WTC11 (cell line): ENCODE results near the gene MYO9A. TPM values are rescaled to one million over a fixed set of nuclear protein-coding genes. Genes with fewer than 3 reads are reported as not detected.

Experiments used
- ATAC-seq: fragments of 200-7000 bp; cut with Tn5 transposase; 2 replicates; pipeline ENCODE4 v1.10.0; 2021; ENCODE audit warnings: mild to moderate bottlenecking, moderate library complexity
- CTCF ChIA-PET: fragments of 300-600 bp; sonication (Branson Sonifier 250); formaldehyde crosslinking; loops from one replicate; lab custom pipeline; 2021; ENCODE audit warnings: antibody characterized with exemption; lab: Charles Lee
- POLR2A ChIA-PET: fragments of 350-600 bp; sonication (Branson Sonifier 250); formaldehyde crosslinking; loops from one replicate; lab custom pipeline; 2021; ENCODE audit warnings: antibody characterized with exemption; lab: Charles Lee
- DNase-seq: peaks from one replicate; pipeline ENCODE4 v3.0.0; 2021; ENCODE audit warnings: low spot score
- H3K27ac Mint-ChIP-seq: 2 replicates; pipeline ENCODE4 v1.8.0; 2021; ENCODE audit warnings: mixed read lengths
- H3K27me3 Mint-ChIP-seq: 2 replicates; pipeline ENCODE4 v1.8.0; 2021; ENCODE audit warnings: low read depth, mild to moderate bottlenecking, moderate library complexity, mixed read lengths
- H3K36me3 Mint-ChIP-seq: 2 replicates; pipeline ENCODE4 v1.8.0; 2021; ENCODE audit warnings: mixed read lengths
- H3K4me1 Mint-ChIP-seq: 2 replicates; pipeline ENCODE4 v1.8.0; 2022; ENCODE audit warnings: mixed read lengths
- H3K4me3 Mint-ChIP-seq: 2 replicates; pipeline ENCODE4 v1.8.0; 2021; ENCODE audit warnings: mild to moderate bottlenecking, moderate library complexity, mixed read lengths
- H3K9me3 Mint-ChIP-seq: 2 replicates; pipeline ENCODE4 v1.8.0; 2021; ENCODE audit warnings: mixed read lengths
- ATF1 ChIP-seq: sonication (generic); formaldehyde crosslinking; IDR thresholded peaks from 2 replicates; pipeline ENCODE4 v1.8.1; 2023; ENCODE audit warnings: mild to moderate bottlenecking, moderate library complexity, missing genetic modification reagents
- ATF3 ChIP-seq: sonication (generic); formaldehyde crosslinking; conservative IDR thresholded peaks from 2 replicates; pipeline ENCODE4 v1.8.1; 2022; ENCODE audit warnings: mild to moderate bottlenecking, missing genetic modification reagents
- CREM ChIP-seq: sonication (generic); formaldehyde crosslinking; IDR thresholded peaks from 2 replicates; pipeline ENCODE4 v1.8.1; 2022; ENCODE audit warnings: mild to moderate bottlenecking, missing genetic modification reagents, moderate library complexity
- CTCF ChIP-seq: fragments of 200-600 bp; IDR thresholded peaks from 2 replicates; pipeline ENCODE4 v1.8.0; 2022; ENCODE audit warnings: antibody characterized with exemption
- E2F1 ChIP-seq: sonication (generic); formaldehyde crosslinking; IDR thresholded peaks from 2 replicates; pipeline ENCODE4 v1.8.0; 2022; ENCODE audit warnings: mild to moderate bottlenecking, missing genetic modification reagents
- ELF4 ChIP-seq: sonication (generic); formaldehyde crosslinking; IDR thresholded peaks from 2 replicates; pipeline ENCODE4 v1.8.1; 2022; ENCODE audit warnings: low read depth, mild to moderate bottlenecking, moderate library complexity, missing genetic modification reagents
- ESRRA ChIP-seq: sonication (generic); formaldehyde crosslinking; IDR thresholded peaks from 2 replicates; pipeline ENCODE4 v1.8.1; 2022; ENCODE audit warnings: mild to moderate bottlenecking, missing genetic modification reagents, borderline replicate concordance
- HMGA2 ChIP-seq: fragments of 250-450 bp; sonication (Bioruptor Pico); IDR thresholded peaks from 2 replicates; pipeline ENCODE4 v1.4.0; 2021; ENCODE audit warnings: mild to moderate bottlenecking, moderate library complexity
- MAX ChIP-seq: sonication (generic); formaldehyde crosslinking; IDR thresholded peaks from 2 replicates; pipeline ENCODE4 v1.8.0; 2022; ENCODE audit warnings: mild to moderate bottlenecking, missing genetic modification reagents
- MYBL2 ChIP-seq: sonication (generic); formaldehyde crosslinking; IDR thresholded peaks from 2 replicates; pipeline ENCODE4 v1.8.1; 2023; ENCODE audit warnings: mild to moderate bottlenecking, moderate library complexity, missing genetic modification reagents
- PREB ChIP-seq: sonication (generic); formaldehyde crosslinking; IDR thresholded peaks from 2 replicates; pipeline ENCODE4 v1.8.1; 2022; ENCODE audit warnings: mild to moderate bottlenecking, missing genetic modification reagents, moderate library complexity, borderline replicate concordance
- PRRX2 ChIP-seq: fragments of 250-450 bp; sonication (Bioruptor Pico); IDR thresholded peaks from 2 replicates; pipeline ENCODE4 v1.8.0; 2021; ENCODE audit warnings: mild to moderate bottlenecking
- RELA ChIP-seq: sonication (generic); formaldehyde crosslinking; IDR thresholded peaks from 2 replicates; pipeline ENCODE4 v1.8.1; 2022; ENCODE audit warnings: missing genetic modification reagents, mild to moderate bottlenecking, borderline replicate concordance
- STAT6 ChIP-seq: sonication (generic); formaldehyde crosslinking; conservative IDR thresholded peaks from 2 replicates; pipeline ENCODE4 v1.8.1; 2023; ENCODE audit warnings: mild to moderate bottlenecking, low read depth, missing genetic modification reagents, moderate library complexity
- TP53 ChIP-seq: sonication (generic); formaldehyde crosslinking; IDR thresholded peaks from 2 replicates; pipeline ENCODE4 v1.8.1; 2023; ENCODE audit warnings: mild to moderate bottlenecking, missing genetic modification reagents
- ZNF121 ChIP-seq: sonication (generic); formaldehyde crosslinking; IDR thresholded peaks from 2 replicates; pipeline ENCODE4 v1.8.0; 2023; ENCODE audit warnings: missing genetic modification reagents
- ZNF232 ChIP-seq: sonication (generic); formaldehyde crosslinking; IDR thresholded peaks from 2 replicates; pipeline ENCODE4 v1.8.0; 2022; ENCODE audit warnings: mild to moderate bottlenecking, missing genetic modification reagents
- ZNF416 ChIP-seq: fragments of 250-450 bp; sonication (Bioruptor Pico); IDR thresholded peaks from 2 replicates; pipeline ENCODE4 v1.9.0; 2021; ENCODE audit warnings: mild to moderate bottlenecking, inconsistent platforms
- ZNF532 ChIP-seq: fragments of 250-450 bp; sonication (Bioruptor Pico); IDR thresholded peaks from 2 replicates; pipeline ENCODE4 v1.9.0; 2021; ENCODE audit warnings: mild to moderate bottlenecking, borderline replicate concordance
- ZSCAN18 ChIP-seq: fragments of 250-450 bp; sonication (Bioruptor Pico); IDR thresholded peaks from 2 replicates; pipeline ENCODE4 v2.1.2; 2022; ENCODE audit warnings: mild to moderate bottlenecking, moderate library complexity
- total RNA-seq: library from RNA; stranded (reverse); gene quantifications from 3 replicates; pipeline ENCODE4 v1.2.3, GENCODE V29; 2021

Gene MYO9A
- total RNA-seq, 1 experiment from 2014 or later = 23.5 TPM

- no peak overlapping the region for H3K4me3 Mint-ChIP-seq
Measured at GRCh38 chr15:71853543-71853942, 264.4 kb downstream of the MYO9A start.

More at GRCh38 chr15:71853543-71853942, 264.4 kb downstream of the MYO9A start:
- TF ChIP-seq PREB (CRISPR knock-in tag) = no peak
- TF ChIP-seq ZSCAN18 (CRISPR knock-in tag) = no peak
- TF ChIP-seq ZNF532 (CRISPR knock-in tag) = no peak
- no peak for TF ChIP-seq RELA (CRISPR knock-in tag)
- no peak for TF ChIP-seq ZNF416 (CRISPR knock-in tag)
- TF ChIP-seq ELF4 (CRISPR knock-in tag) = no peak
- TF ChIP-seq ATF1 = no peak
- TF ChIP-seq PRRX2 (CRISPR knock-in tag) = no peak
- TF ChIP-seq ATF3 = no peak
- no peak for TF ChIP-seq STAT6 (CRISPR knock-in tag)
- TF ChIP-seq CREM (CRISPR knock-in tag) = no peak
- TF ChIP-seq E2F1 (CRISPR knock-in tag) = no peak
- no peak for TF ChIP-seq TP53 (CRISPR knock-in tag)
- no peak for TF ChIP-seq HMGA2 (CRISPR knock-in tag)
- no peak for TF ChIP-seq MAX (CRISPR knock-in tag)
- TF ChIP-seq CTCF = no peak
- no peak for TF ChIP-seq ESRRA
- TF ChIP-seq ZNF232 (CRISPR knock-in tag) = no peak
- no peak for TF ChIP-seq ZNF121 (CRISPR knock-in tag)
- no peak for TF ChIP-seq MYBL2 (CRISPR knock-in tag)
- ATAC-seq = no peak
- CTCF ChIA-PET = no interaction called here
- no peaks in the 10 kb centered on the region for H3K4me1 Mint-ChIP-seq
- H3K36me3 Mint-ChIP-seq = peaks cover 6% of the 10 kb centered on the region
- no peaks in the 10 kb centered on the region for H3K9me3 Mint-ChIP-seq
- POLR2A ChIA-PET = no interaction called here
- DNase-seq = no peak
- no peak overlapping the region for H3K27ac Mint-ChIP-seq
- H3K27me3 Mint-ChIP-seq = no peaks in the 10 kb centered on the region
